Effector memory CD8-positive, alpha-beta T cell (primary cell): ENCODE data around the gene EDN1.

ENCODE experiments used
- ATAC-seq: fragments of 150-1000 bp; cut with Tn5 transposase; replicated peaks from 2 replicates; pipeline ENCODE4 v1.10.0; 2021; ENCODE audit warnings: mild to moderate bottlenecking, moderate library complexity
- DNase-seq, 3 experiments: peaks; one replicate each; pipeline ENCODE4 v3.0.0; 2021
- H3K27ac Mint-ChIP-seq, 2 donors: one replicate each; pipeline ENCODE4 v1.8.0; 2022; ENCODE audit warnings: mild to moderate bottlenecking in 2 of 2, mixed read lengths in 2 of 2, moderate library complexity in 2 of 2
- H3K27me3 Mint-ChIP-seq, 2 donors: one replicate each; pipeline ENCODE4 v1.8.0; 2022; ENCODE audit warnings: mixed read lengths in 2 of 2
- H3K36me3 Mint-ChIP-seq: one replicate; pipeline ENCODE4 v1.8.0; 2022; ENCODE audit warnings: mild to moderate bottlenecking, moderate library complexity, mixed read lengths; ENCODE audit not compliant: insufficient read depth
- H3K4me1 Mint-ChIP-seq, 2 donors: one replicate each; pipeline ENCODE4 v1.8.0; 2022; ENCODE audit warnings: low read depth in 2 of 2, mixed read lengths in 2 of 2
- H3K4me3 Mint-ChIP-seq, 2 donors: one replicate each; pipeline ENCODE4 v1.8.0; 2022; ENCODE audit warnings: mild to moderate bottlenecking in 2 of 2, mixed read lengths in 2 of 2, moderate library complexity in 2 of 2
- H3K9me3 Mint-ChIP-seq, 2 donors: one replicate each; pipeline ENCODE4 v1.8.0; 2022; ENCODE audit warnings: mixed read lengths in 2 of 2

EDN1 gene

GRCh38 chr6:12293235-12293930, 3.2 kb downstream of the EDN1 start:
- no peaks in the 10 kb centered on the region for H3K9me3 Mint-ChIP-seq
- H3K4me1 Mint-ChIP-seq, result peaks cover 12 to 17% of the 10 kb centered on the region in 2 donors
- no peaks in the 10 kb centered on the region for H3K36me3 Mint-ChIP-seq
- no peak overlapping the region for H3K4me3 Mint-ChIP-seq
- H3K27ac Mint-ChIP-seq, result no peak overlapping the region
- peaks cover 58 to 65% of the 10 kb centered on the region in 2 donors for H3K27me3 Mint-ChIP-seq
- ATAC-seq (no peak), DNase-seq (no peak)

GRCh38 chr6:12293931-12294807, 4.0 kb downstream of the EDN1 start:
- H3K9me3 Mint-ChIP-seq, result no peaks in the 10 kb centered on the region
- no peak overlapping the region for H3K27ac Mint-ChIP-seq
- DNase-seq (no peak), ATAC-seq (no peak)
- peaks cover 50 to 59% of the 10 kb centered on the region in 2 donors for H3K27me3 Mint-ChIP-seq
- H3K4me3 Mint-ChIP-seq, result no peak overlapping the region
- H3K4me1 Mint-ChIP-seq, result peaks cover 12 to 15% of the 10 kb centered on the region in 2 donors
- no peaks in the 10 kb centered on the region for H3K36me3 Mint-ChIP-seq

DNA sequence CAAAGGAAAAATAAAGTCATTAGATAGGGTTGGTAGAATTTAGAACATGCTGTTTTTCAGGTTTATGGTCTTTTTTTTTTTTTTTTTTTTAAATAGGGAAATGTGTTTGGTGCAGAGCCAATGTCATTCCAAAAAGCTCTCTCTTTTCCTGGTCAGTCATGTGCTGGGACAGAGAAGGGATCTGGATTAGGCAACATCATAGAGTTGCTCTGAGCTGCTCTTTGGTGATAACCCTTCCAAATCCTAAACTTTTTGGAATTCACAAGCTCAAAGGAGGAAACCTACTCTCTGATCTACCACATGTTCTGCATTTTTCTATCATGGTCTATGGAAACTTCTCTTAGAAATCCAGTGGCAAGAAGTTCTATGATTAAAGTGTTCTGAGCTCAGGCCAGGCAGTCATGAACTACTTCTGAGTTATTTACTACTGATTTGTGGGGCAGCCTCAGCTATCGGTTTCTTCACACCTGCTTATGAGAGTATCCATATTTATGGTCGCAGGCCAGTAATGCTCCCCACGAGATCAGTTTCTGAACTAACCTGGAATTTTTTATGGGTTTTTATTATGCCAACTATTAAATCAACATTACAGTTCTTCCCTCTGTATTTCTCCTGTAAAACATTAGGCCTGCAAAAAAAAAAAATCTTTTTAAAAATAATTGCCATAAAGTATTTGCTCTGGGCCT, 4.8 kb downstream of the EDN1 start:
- no peak for DNase-seq
- no peak overlapping the region for H3K4me3 Mint-ChIP-seq
- H3K36me3 Mint-ChIP-seq, result no peaks in the 10 kb centered on the region
- H3K27ac Mint-ChIP-seq, result no peak overlapping the region
- no peaks in the 10 kb centered on the region for H3K9me3 Mint-ChIP-seq
- ATAC-seq, result no peak
- H3K27me3 Mint-ChIP-seq, result peaks cover 42 to 51% of the 10 kb centered on the region in 2 donors
- peaks cover 4 to 7% of the 10 kb centered on the region in 2 donors for H3K4me1 Mint-ChIP-seq

GRCh38 chr6:12295558-12296254, 5.5 kb downstream of the EDN1 start:
- no peak overlapping the region for H3K4me3 Mint-ChIP-seq
- no peaks in the 10 kb centered on the region for H3K36me3 Mint-ChIP-seq
- ATAC-seq (no peak), DNase-seq (no peak)
- no peaks in the 10 kb centered on the region for H3K9me3 Mint-ChIP-seq
- H3K4me1 Mint-ChIP-seq, result no peaks in the 10 kb centered on the region
- H3K27me3 Mint-ChIP-seq, result peaks cover 35 to 49% of the 10 kb centered on the region in 2 donors
- no peak overlapping the region for H3K27ac Mint-ChIP-seq

- no peak overlapping the region for H3K27ac Mint-ChIP-seq
- no peak overlapping the region for H3K4me3 Mint-ChIP-seq
- no peaks in the 10 kb centered on the region for H3K4me1 Mint-ChIP-seq
- no peak for ATAC-seq
- no peaks in the 10 kb centered on the region for H3K9me3 Mint-ChIP-seq
- no peak for DNase-seq
- peaks cover 32 to 49% of the 10 kb centered on the region in 2 donors for H3K27me3 Mint-ChIP-seq
- H3K36me3 Mint-ChIP-seq, result no peaks in the 10 kb centered on the region
Measured at GRCh38 chr6:12296255-12296573, 6.1 kb downstream of the EDN1 start.

GRCh38 chr6:12296604-12297003, 6.4 kb downstream of the EDN1 start:
- DNase-seq (no peak), ATAC-seq (no peak)
- Mint-ChIP-seq H3K9me3 (no peaks in the 10 kb centered on the region), H3K4me1 (no peaks in the 10 kb centered on the region), H3K4me3 (no peak overlapping the region), H3K27me3 (peaks cover 31 to 48% of the 10 kb centered on the region in 2 donors), H3K36me3 (no peaks in the 10 kb centered on the region), H3K27ac (no peak overlapping the region)

DNA sequence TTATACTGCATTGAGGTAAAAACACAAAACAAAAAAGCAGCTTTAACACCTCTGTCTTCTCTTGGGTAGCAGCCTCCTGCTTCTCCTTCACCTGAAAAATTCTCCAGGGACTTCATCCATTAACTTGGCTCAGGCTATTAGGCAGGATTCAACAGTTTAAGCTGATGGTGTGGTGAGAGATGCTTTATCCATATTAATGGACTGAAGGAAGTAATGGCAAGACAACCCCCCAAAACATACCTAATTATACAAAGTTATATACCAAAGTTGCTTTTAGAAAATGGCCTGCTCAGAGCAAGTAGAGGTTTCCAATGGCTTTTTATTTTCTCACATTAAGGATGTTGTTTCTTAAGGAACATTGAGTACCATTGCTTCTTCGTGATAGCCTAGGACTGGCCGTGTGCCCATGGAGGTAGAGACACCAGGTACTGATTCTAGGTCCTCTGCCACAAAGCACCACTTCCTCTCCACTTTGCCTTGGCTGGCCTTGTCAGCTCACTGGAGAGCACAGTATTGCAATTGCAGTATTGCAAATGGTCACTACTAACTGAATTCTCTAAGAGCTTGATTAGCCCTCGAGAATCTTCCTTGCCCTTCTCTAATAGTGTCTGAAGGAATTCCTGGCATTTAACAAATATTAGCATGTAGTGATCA, 7.3 kb downstream of the EDN1 start:
- no peaks in the 10 kb centered on the region for H3K9me3 Mint-ChIP-seq
- peaks cover 31 to 48% of the 10 kb centered on the region in 2 donors for H3K27me3 Mint-ChIP-seq
- H3K27ac Mint-ChIP-seq, result no peak overlapping the region
- no peak overlapping the region for H3K4me3 Mint-ChIP-seq
- H3K4me1 Mint-ChIP-seq, result no peaks in the 10 kb centered on the region
- DNase-seq, result no peak
- H3K36me3 Mint-ChIP-seq, result no peaks in the 10 kb centered on the region
- no peak for ATAC-seq

DNA sequence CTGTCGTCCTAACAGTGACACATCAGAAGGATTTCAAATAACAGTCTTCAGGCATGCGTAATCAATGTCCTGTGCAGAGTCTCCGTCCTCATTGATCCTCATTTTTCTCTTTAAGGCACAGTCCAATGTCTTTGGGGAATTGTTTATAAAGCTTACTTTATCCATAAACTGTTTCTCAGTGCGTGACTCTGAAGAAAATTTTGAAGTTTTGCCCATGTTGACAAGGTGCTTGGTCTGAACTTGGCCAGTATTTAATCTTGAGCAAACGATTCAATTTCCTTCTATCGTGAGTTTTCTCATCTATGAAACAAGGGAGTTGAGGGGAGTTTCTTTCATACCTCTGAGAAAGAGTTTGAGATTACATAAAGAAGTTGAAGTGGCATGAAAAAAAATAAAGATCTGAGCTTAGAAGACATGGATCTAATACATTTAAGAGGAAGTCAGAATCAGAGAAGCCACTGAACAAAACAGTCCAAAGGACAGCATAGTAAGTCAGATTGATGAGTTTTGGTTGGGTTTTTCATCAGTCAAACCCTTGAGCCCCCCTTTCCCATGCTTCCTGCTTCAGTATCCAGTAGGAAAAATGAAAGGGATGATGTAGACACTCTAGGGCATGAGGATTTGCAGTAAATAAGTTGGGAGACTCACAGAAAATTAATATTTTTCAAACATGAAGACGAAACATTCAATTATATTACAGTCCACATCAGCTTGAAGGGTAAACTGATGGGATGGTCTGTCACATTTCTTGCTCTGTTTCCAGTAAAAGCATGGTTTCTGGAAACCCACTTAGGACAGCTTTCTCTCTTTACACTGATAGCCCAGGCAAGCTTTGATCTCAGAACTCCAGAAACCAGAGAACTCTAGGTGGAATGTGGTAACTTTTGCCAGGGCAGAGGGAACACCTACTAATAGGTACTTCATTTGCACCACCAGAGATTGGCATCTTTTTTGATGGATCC, 8.1 kb downstream of the EDN1 start:
- ATAC-seq (no peak), DNase-seq (no peak)
- Mint-ChIP-seq H3K27me3 (peaks cover 26 to 40% of the 10 kb centered on the region in 2 donors), H3K36me3 (no peaks in the 10 kb centered on the region), H3K4me3 (no peak overlapping the region), H3K4me1 (no peaks in the 10 kb centered on the region), H3K9me3 (no peaks in the 10 kb centered on the region), H3K27ac (no peak overlapping the region)

- DNase-seq, result no peak
- no peak overlapping the region for H3K27ac Mint-ChIP-seq
Measured at GRCh38 chr6:12298995-12299394, 8.8 kb downstream of the EDN1 start.

DNA sequence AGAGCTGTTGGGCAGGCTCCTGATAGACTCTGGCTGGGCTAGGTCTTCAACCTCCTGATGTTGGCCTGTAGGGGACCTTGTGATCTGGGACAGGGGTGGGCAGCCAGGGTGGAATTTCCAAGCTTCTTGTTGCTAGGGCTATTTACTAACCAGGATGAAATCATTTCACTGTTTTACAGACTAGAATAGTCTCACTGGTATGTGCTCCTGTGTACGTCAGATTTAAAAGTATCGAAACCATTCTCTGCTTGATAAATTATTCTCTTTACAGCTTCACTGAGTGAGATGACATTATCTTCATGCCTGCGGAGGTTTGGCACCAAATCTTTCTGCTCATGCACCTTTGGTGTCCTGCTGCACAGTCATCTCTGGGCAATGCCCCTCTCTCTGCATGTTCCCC, 10.9 kb downstream of the EDN1 start:
- H3K9me3 Mint-ChIP-seq, result no peaks in the 10 kb centered on the region
- ATAC-seq, result no peak
- DNase-seq, result no peak
- H3K4me1 Mint-ChIP-seq, result no peaks in the 10 kb centered on the region
- no peak overlapping the region for H3K4me3 Mint-ChIP-seq
- no peaks in the 10 kb centered on the region for H3K36me3 Mint-ChIP-seq
- peaks cover 14 to 48% of the 10 kb centered on the region in 2 donors for H3K27me3 Mint-ChIP-seq
- H3K27ac Mint-ChIP-seq, result no peak overlapping the region

More at GRCh38 chr6:12298995-12299394, 8.8 kb downstream of the EDN1 start:
- Mint-ChIP-seq H3K36me3 (no peaks in the 10 kb centered on the region), H3K27me3 (peaks cover 19 to 40% of the 10 kb centered on the region in 2 donors), H3K9me3 (no peaks in the 10 kb centered on the region), H3K4me1 (no peaks in the 10 kb centered on the region), H3K4me3 (no peak overlapping the region)
- no peak for ATAC-seq

DNA sequence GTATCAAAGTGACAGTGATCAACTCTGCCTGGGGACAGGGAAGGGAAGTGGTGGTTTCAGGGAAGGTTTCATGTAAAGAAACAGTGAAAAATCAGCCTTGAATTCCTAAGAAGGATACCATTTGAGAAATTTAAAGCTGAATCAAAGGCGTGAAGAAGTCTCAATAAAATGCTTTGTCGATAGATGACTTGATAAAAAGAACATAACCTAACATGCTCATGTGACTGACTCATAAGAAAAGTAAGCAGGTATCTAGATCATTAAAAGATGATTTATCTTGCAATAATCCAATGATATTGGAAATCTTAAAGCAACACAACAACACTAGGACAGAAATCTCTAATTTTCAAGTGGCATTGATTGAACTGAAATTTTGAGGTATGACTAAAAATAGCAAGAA, 14.3 kb downstream of the EDN1 start:
- no peaks in the 10 kb centered on the region for H3K4me1 Mint-ChIP-seq
- H3K36me3 Mint-ChIP-seq, result peaks cover 4% of the 10 kb centered on the region
- H3K9me3 Mint-ChIP-seq, result no peaks in the 10 kb centered on the region
- peaks cover 14 to 53% of the 10 kb centered on the region in 2 donors for H3K27me3 Mint-ChIP-seq
- ATAC-seq (no peak), DNase-seq (no peak)
- H3K27ac Mint-ChIP-seq, result no peak overlapping the region
- no peak overlapping the region for H3K4me3 Mint-ChIP-seq

DNA sequence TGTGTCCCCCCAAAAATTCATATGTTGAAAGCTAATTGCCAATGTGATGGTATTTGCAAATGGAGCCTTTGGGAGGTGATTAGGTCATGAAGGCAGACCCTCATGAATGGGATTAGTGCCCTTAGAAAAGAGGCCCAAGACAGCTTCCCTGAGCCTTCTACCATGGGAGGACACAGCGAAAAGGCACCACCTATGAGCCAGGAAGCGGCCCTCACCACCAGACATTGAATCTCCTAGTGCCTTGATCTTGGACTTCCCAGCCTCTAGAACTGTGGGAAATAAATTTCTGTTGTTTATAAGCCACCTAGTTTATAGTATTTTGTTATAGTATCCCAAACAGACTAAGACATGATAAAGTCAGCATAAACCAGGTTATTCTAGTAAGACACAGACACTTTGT, 18.9 kb downstream of the EDN1 start:
- no peak overlapping the region for H3K27ac Mint-ChIP-seq
- H3K4me3 Mint-ChIP-seq, result no peak overlapping the region
- H3K27me3 Mint-ChIP-seq, result peaks cover 0 to 24% of the 10 kb centered on the region in 2 donors
- H3K36me3 Mint-ChIP-seq, result peaks cover 4% of the 10 kb centered on the region
- H3K9me3 Mint-ChIP-seq, result no peaks in the 10 kb centered on the region
- H3K4me1 Mint-ChIP-seq, result no peaks in the 10 kb centered on the region
- ATAC-seq (no peak), DNase-seq (no peak)
